Ishikawa (cell line): Measurements from ENCODE around the gene FSTL4.

Experiments
- EGR1 ChIP-seq: IDR thresholded peaks from 2 replicates; pipeline ENCODE4 v1.6.1; 2012
- EP300 ChIP-seq: IDR thresholded peaks from 2 replicates; pipeline ENCODE4 v1.6.1; 2012; ENCODE audit warnings: borderline replicate concordance
- FOXM1 ChIP-seq: IDR thresholded peaks from 2 replicates; pipeline ENCODE4 v1.6.1; 2012; ENCODE audit warnings: low read depth, borderline replicate concordance
- MAX ChIP-seq: IDR thresholded peaks from 2 replicates; pipeline ENCODE4 v1.6.1; 2012
- RAD21 ChIP-seq: IDR thresholded peaks from 2 replicates; pipeline ENCODE4 v1.6.1; 2012; ENCODE audit warnings: low read depth
- REST ChIP-seq: IDR thresholded peaks from 2 replicates; pipeline ENCODE4 v1.6.1; 2012; ENCODE audit warnings: low read depth, mild to moderate bottlenecking
- YY1 ChIP-seq: IDR thresholded peaks from 2 replicates; pipeline ENCODE4 v1.6.1; 2012; ENCODE audit warnings: low read depth
- TF ChIP-seq, protein P1 (sequence below): IDR thresholded peaks from 2 replicates; pipeline ENCODE4 v1.6.1; 2012

DNA sequence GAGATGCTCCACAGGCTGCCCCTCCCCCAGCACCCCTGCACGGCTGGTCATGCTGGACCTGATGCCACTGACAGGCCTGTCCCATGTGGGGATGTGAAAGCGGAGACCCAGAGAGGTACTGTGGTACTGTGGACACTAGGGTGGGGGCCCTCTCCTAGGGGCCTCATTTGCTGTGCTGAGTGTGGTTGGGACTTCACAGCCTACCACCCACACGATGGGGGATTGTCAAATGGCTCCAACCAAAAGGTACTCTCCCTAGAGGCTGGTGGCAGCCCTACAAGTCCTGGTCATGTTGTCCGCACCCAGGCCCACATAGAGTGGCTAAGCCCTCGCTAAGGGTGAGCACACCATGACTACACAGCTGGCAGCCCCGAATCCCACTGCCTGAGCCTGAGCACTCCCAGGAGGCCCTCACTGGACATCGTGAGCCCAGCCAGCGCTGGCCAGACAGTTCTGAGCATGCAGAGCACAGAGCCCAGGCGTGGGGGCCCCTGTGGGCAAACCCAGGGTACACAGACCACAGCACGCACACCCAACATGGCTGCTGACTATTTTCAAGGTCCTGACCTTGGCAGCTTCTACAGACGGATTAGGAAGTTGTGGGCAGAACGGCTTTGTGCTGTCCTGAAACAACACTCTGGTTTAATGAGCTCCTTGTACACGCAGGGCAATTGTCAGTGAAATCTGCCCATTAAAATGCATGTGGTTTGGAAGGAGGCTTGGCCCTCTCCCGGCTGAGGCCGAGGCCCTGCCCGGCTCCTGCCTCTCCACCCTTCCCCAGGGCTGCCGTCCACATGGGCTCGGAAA is 346.4 kb downstream of the FSTL4 start:
- TF ChIP-seq YY1 (no peak), MAX (no peak), EP300 (no peak), REST (no peak), RAD21 (no peak), EGR1 (no peak), FOXM1 (no peak)
- TF ChIP-seq, protein P1, sequence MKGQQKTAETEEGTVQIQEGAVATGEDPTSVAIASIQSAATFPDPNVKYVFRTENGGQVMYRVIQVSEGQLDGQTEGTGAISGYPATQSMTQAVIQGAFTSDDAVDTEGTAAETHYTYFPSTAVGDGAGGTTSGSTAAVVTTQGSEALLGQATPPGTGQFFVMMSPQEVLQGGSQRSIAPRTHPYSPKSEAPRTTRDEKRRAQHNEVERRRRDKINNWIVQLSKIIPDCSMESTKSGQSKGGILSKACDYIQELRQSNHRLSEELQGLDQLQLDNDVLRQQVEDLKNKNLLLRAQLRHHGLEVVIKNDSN: no peak
